Stimulated activated CD8-positive, alpha-beta memory T cell treated with anti-CD3 and anti-CD28 coated beads, Interleukin-4, amount 100 ng/mL, for 4 hours (primary cell): Measurements from ENCODE around the gene STPG1.

Source experiments
- DNase-seq, 2 donors: peaks; one replicate each; pipeline ENCODE4 v3.0.0-alpha.2; 2020; ENCODE audit warnings: low read depth in 2 of 2, low spot score in 1 of 2

STPG1 gene

GRCh38 chr1:24319962-24320361, 93.6 kb downstream of the STPG1 start:
- DNase-seq: no peak

- DNase-seq: no peak
Measured at GRCh38 chr1:24319312-24319863, 94.2 kb downstream of the STPG1 start, which contains the start of gene GRHL3. Gene GRHL3 (plus strand): TSS chr1:24319357. CDS start chr1:24319552, 195 bp downstream.

GRCh38 chr1:24318615-24319311, 94.8 kb downstream of the STPG1 start:
- DNase-seq: no peak

- DNase-seq: no peak
Measured at GRCh38 chr1:24317956-24318614, 95.5 kb downstream of the STPG1 start.

GRCh38 chr1:24317081-24317480, 96.5 kb downstream of the STPG1 start:
- DNase-seq: no peak

GRCh38 chr1:24316645-24317044, 96.9 kb downstream of the STPG1 start:
- DNase-seq: no peak

- no peak for DNase-seq
Measured at GRCh38 chr1:24315391-24315790, 98.2 kb downstream of the STPG1 start.

GRCh38 chr1:24311741-24312140, 101.8 kb downstream of the STPG1 start:
- DNase-seq: no peak

GRCh38 chr1:24311234-24311633, 102.3 kb downstream of the STPG1 start:
- no peak for DNase-seq

GRCh38 chr1:24309762-24310485, 103.7 kb downstream of the STPG1 start:
- no peak for DNase-seq

- DNase-seq: no peak
Measured at GRCh38 chr1:24308365-24309015, 105.1 kb downstream of the STPG1 start.
